ENCODE data around the gene NINJ1. TPM values are rescaled to one million over a fixed set of nuclear protein-coding genes. Genes with fewer than 3 reads are reported as not detected.

Gene NINJ1
- total RNA-seq, 1 experiment from 2014 or later, result 26.7 TPM

Other genes starting within 250 kb of the NINJ1 start
- 0.80 TPM for gene FGD3, start 186.7 kb downstream of the NINJ1 start, total RNA-seq (2021; ENCODE audit: unreplicated experiment)
- 5.0 TPM for gene SUSD3, start 75.5 kb downstream of the NINJ1 start, total RNA-seq (2021; ENCODE audit: unreplicated experiment)
- gene CARD19, start 38.0 kb downstream of the NINJ1 start, total RNA-seq (2021; ENCODE audit: unreplicated experiment), result 63.4 TPM
- 13.7 TPM for gene WNK2, start 49.9 kb upstream of the NINJ1 start, total RNA-seq (2021; ENCODE audit: unreplicated experiment)